GM23248 (cell line): ENCODE results near the gene PCDH11Y.
"Not testable (repeated sequence)": the region's sequence is repeated elsewhere in the genome, so short reads cannot be mapped to it uniquely, and the experiment has no call there.

Experiments
- EZH2 ChIP-seq: fragments of 200-600 bp; sonication (generic); IDR thresholded peaks from 2 replicates; pipeline ENCODE4 v1.6.1; 2018; ENCODE audit warnings: antibody characterized with exemption, mild to moderate bottlenecking; ENCODE audit not compliant: insufficient read depth, poor library complexity, severe bottlenecking
- EZH2phosphoT487 ChIP-seq: fragments of 200-600 bp; sonication (generic); IDR thresholded peaks from 2 replicates; pipeline ENCODE4 v1.6.1; 2018; ENCODE audit warnings: antibody characterized with exemption, moderate library complexity, mild to moderate bottlenecking, low read depth; ENCODE audit not compliant: insufficient read depth

- TF ChIP-seq EZH2phosphoT487, EZH2: not testable (repeated sequence)
These were observed 342.1 kb downstream of the PCDH11Y start for GRCh38 chrY:5342220-5342619.
